CD14-positive monocyte (primary cell): Measurements from ENCODE around the gene ANO2. TPM values are rescaled to one million over a fixed set of nuclear protein-coding genes. Genes with fewer than 3 reads are reported as not detected.

Source experiments
- DNase-seq, 3 donors: peaks; one replicate each; pipeline ENCODE4 v3.0.0-alpha.2; 2011 to 2022
- H2AFZ ChIP-seq: 2 replicates; pipeline ENCODE4 v1.6.0; 2012; ENCODE audit warnings: mild to moderate bottlenecking, low read depth, low read length, inconsistent platforms; ENCODE audit not compliant: insufficient read depth, poor library complexity, severe bottlenecking
- H3K27ac ChIP-seq, 2 donors: 1 replicate in 1 of 2; 2 replicates in 1 of 2; pipeline ENCODE4 v1.5.1; 2012 to 2013; ENCODE audit warnings: low read length in 2 of 2, control low read depth in 1 of 2, inconsistent platforms in 1 of 2, low read depth in 1 of 2, mild to moderate bottlenecking in 1 of 2
- H3K27me3 ChIP-seq, 2 donors: one replicate each; pipeline versions ENCODE4 v1.6.0 to v1.6.1; 2011 to 2013; ENCODE audit warnings: low read length in 2 of 2; ENCODE audit not compliant: control insufficient read depth in 2 of 2, insufficient read depth in 2 of 2
- H3K36me3 ChIP-seq, 2 donors: replicated peaks in 1 of 2; 1 replicate in 1 of 2; 2 replicates in 1 of 2; pipeline versions ENCODE4 v1.5.1 to v1.6.1; 2012 to 2013; ENCODE audit warnings: low read length in 2 of 2, control low read depth in 1 of 2, inconsistent platforms in 1 of 2, mild to moderate bottlenecking in 1 of 2; ENCODE audit not compliant: insufficient read depth in 2 of 2, control insufficient read depth in 1 of 2
- H3K4me1 ChIP-seq, 2 donors: 1 replicate in 1 of 2; 2 replicates in 1 of 2; pipeline versions ENCODE4 v1.5.1 to v1.6.1; 2012 to 2013; ENCODE audit warnings: low read length in 2 of 2, control low read depth in 1 of 2, inconsistent platforms in 1 of 2, mild to moderate bottlenecking in 1 of 2, moderate library complexity in 1 of 2; ENCODE audit not compliant: insufficient read depth in 2 of 2, control insufficient read depth in 1 of 2
- H3K4me2 ChIP-seq: replicated peaks from 2 replicates; pipeline ENCODE3; 2012; ENCODE audit warnings: low read length, moderate library complexity, mild to moderate bottlenecking; ENCODE audit not compliant: poor library complexity, severe bottlenecking; ENCODE audit errors: extremely low read depth
- H3K4me3 ChIP-seq, 3 experiments: fragments of 200-600 bp in 1 of 3; sonication (generic) in 1 of 3; replicated peaks in 1 of 3; 1 replicate in 2 of 3; 2 replicates in 1 of 3; pipeline ENCODE4 v1.5.1; 2011 to 2013; ENCODE audit warnings: low read length in 3 of 3, mild to moderate bottlenecking in 3 of 3, control low read depth in 2 of 3, low read depth in 2 of 3, inconsistent platforms in 1 of 3, moderate library complexity in 1 of 3
- H3K79me2 ChIP-seq: 2 replicates; pipeline ENCODE4 v1.6.0; 2012; ENCODE audit warnings: mild to moderate bottlenecking, control low read depth, inconsistent platforms, low read length, moderate library complexity; ENCODE audit not compliant: insufficient read depth
- H3K9ac ChIP-seq: 2 replicates; pipeline ENCODE4 v1.6.0; 2017; ENCODE audit warnings: low read length, mild to moderate bottlenecking; ENCODE audit not compliant: insufficient read depth, poor library complexity, severe bottlenecking
- H3K9me3 ChIP-seq, 2 donors: replicated peaks in 1 of 2; 1 replicate in 1 of 2; 2 replicates in 1 of 2; pipeline versions ENCODE4 v1.5.1 to v1.6.1; 2012 to 2013; ENCODE audit warnings: low read length in 2 of 2, control low read depth in 1 of 2; ENCODE audit not compliant: control insufficient read depth in 1 of 2, insufficient read depth in 1 of 2
- H4K20me1 ChIP-seq: 2 replicates; pipeline ENCODE4 v1.6.0; 2012; ENCODE audit warnings: mild to moderate bottlenecking, low read length, control low read depth, moderate library complexity; ENCODE audit not compliant: insufficient read depth
- H3K27ac Mint-ChIP-seq, 7 donors: one replicate each; pipeline ENCODE4 v1.8.0; 2020; ENCODE audit warnings: mild to moderate bottlenecking in 7 of 7, mixed read lengths in 7 of 7, moderate library complexity in 6 of 7, inconsistent platforms in 2 of 7
- H3K27me3 Mint-ChIP-seq, 3 donors: one replicate each; pipeline ENCODE4 v1.8.0; 2021 to 2022; ENCODE audit warnings: low read depth in 3 of 3, mild to moderate bottlenecking in 3 of 3, mixed read lengths in 3 of 3, moderate library complexity in 3 of 3, inconsistent platforms in 1 of 3
- H3K36me3 Mint-ChIP-seq, 2 donors: one replicate each; pipeline ENCODE4 v1.8.0; 2020; ENCODE audit warnings: mixed read lengths in 2 of 2, inconsistent platforms in 1 of 2, mild to moderate bottlenecking in 1 of 2
- H3K4me1 Mint-ChIP-seq: one replicate; pipeline ENCODE4 v1.8.0; 2020; ENCODE audit warnings: mild to moderate bottlenecking, mixed read lengths
- H3K4me3 Mint-ChIP-seq, 2 donors: one replicate each; pipeline ENCODE4 v1.8.0; 2020; ENCODE audit warnings: mild to moderate bottlenecking in 2 of 2, mixed read lengths in 2 of 2, moderate library complexity in 1 of 2
- H3K9me3 Mint-ChIP-seq, 7 donors: one replicate each; pipeline ENCODE4 v1.8.0; 2020 to 2022; ENCODE audit warnings: mixed read lengths in 7 of 7, mild to moderate bottlenecking in 6 of 7, moderate library complexity in 6 of 7, inconsistent platforms in 2 of 7
- WGBS: methylation state at CpG from one replicate; pipeline ENCODE4 v1.1.5; 2013; ENCODE audit warnings: missing lambda C conversion rate; ENCODE audit not compliant: insufficient coverage; 5-methylcytosine and 5-hydroxymethylcytosine counted together
- intact Hi-C, 2 donors: fragments of 100-400 bp; cut with micrococcal nuclease; formaldehyde crosslinking; loops; one replicate each; pipeline versions ENCODE4 v1.15.0 to v1.15.1; 2023
- polyA plus RNA-seq, 3 donors: library from polyadenylated mRNA; depleted of rRNA in 1 of 3; unstranded in 2 of 3; stranded (reverse) in 1 of 3; fragments of 300-500 nt in 2 of 3; fragments of >200 nt in 1 of 3; fragmentation: Illumina TruSeq in 2 of 3; gene quantifications; 1 replicate in 2 of 3; 2 replicates in 1 of 3; pipeline ENCODE4 v1.2.3, GENCODE V29; 2012 to 2021
- TF ChIP-seq, protein P1 (sequence below): fragments of 200-600 bp; IDR thresholded peaks from one replicate; pipeline ENCODE4 v1.8.0; 2022; ENCODE audit warnings: antibody characterized with exemption, mild to moderate bottlenecking

The ANO2 gene
- polyA plus RNA-seq, 3 donors, result not detected

DNA sequence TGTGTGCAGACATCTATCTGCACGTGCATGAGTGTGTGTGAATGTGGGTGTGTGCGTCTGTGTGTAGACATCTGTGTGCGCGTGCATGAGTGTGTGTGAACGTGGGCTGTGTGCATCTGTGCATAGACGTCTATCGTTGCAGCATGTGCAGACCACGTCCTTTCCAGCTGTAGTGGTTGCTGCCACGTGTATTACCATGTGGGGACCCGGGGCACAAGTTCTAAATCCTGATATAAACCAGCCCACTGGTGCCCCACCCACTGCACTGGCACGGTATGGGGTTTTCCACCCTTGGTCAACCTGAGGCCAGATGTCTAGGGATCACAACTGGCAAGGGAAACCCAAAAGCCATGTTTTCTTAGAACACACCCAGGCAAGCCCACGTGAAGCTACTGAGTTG lies 197.0 kb downstream of the ANO2 start:
- TF ChIP-seq, protein P1, sequence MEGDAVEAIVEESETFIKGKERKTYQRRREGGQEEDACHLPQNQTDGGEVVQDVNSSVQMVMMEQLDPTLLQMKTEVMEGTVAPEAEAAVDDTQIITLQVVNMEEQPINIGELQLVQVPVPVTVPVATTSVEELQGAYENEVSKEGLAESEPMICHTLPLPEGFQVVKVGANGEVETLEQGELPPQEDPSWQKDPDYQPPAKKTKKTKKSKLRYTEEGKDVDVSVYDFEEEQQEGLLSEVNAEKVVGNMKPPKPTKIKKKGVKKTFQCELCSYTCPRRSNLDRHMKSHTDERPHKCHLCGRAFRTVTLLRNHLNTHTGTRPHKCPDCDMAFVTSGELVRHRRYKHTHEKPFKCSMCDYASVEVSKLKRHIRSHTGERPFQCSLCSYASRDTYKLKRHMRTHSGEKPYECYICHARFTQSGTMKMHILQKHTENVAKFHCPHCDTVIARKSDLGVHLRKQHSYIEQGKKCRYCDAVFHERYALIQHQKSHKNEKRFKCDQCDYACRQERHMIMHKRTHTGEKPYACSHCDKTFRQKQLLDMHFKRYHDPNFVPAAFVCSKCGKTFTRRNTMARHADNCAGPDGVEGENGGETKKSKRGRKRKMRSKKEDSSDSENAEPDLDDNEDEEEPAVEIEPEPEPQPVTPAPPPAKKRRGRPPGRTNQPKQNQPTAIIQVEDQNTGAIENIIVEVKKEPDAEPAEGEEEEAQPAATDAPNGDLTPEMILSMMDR, result no peak
- Histone ChIP-seq H4K20me1 (no peaks in the 10 kb centered on the region), H3K27ac (no peak overlapping the region), H3K4me1 (no peaks in the 10 kb centered on the region), H3K4me3 (no peak overlapping the region), H3K4me2 (no peak overlapping the region), H2AFZ (no peak overlapping the region), H3K9me3 (no peaks in the 10 kb centered on the region), H3K9ac (no peak overlapping the region), H3K27me3 (no peaks in the 10 kb centered on the region), H3K79me2 (no peaks in the 10 kb centered on the region), H3K36me3 (no peaks in the 10 kb centered on the region)
- H3K4me1 Mint-ChIP-seq, result no peaks in the 10 kb centered on the region
- H3K27ac Mint-ChIP-seq, result no peak overlapping the region
- no peaks in the 10 kb centered on the region for H3K36me3 Mint-ChIP-seq
- 85% methylated on average over 8 of the region's 12 CpGs for WGBS
- intact Hi-C loops, result no loop called here
- no peak overlapping the region for H3K4me3 Mint-ChIP-seq
- peaks cover 3 to 7% (median 4%) of the 10 kb centered on the region in 3 donors for H3K27me3 Mint-ChIP-seq
- no peak for DNase-seq
- H3K9me3 Mint-ChIP-seq, result peaks cover 0 to 6% (median 0%) of the 10 kb centered on the region in 7 donors

DNA sequence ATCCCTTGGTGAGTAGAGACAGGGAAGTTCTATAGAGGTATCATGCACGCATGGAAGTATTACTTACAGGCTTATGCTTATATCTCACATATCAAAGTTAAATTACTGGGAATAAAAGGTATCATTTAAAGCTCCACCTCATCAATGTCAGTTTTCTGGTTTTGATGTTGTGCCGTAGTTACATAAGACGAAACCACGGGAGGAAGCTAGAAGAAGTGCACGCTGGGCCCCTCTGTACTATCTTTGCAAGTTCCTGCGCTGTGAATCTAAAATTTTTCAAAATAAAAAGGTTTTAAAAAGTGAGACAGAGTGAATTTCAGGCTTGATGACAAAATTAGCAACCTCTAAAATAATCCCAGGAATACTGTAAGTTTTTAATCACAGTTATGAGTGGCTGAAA lies 198.1 kb downstream of the ANO2 start:
- Histone ChIP-seq H3K4me3 (no peak overlapping the region), H3K27ac (no peak overlapping the region), H4K20me1 (no peaks in the 10 kb centered on the region), H3K79me2 (no peaks in the 10 kb centered on the region), H3K9ac (no peak overlapping the region), H3K27me3 (no peaks in the 10 kb centered on the region), H3K4me1 (no peaks in the 10 kb centered on the region), H3K36me3 (no peaks in the 10 kb centered on the region), H3K4me2 (no peak overlapping the region), H2AFZ (no peak overlapping the region), H3K9me3 (no peaks in the 10 kb centered on the region)
- DNase-seq, result no peak
- intact Hi-C loops, result no loop called here
- Mint-ChIP-seq H3K4me3 (no peak overlapping the region), H3K36me3 (no peaks in the 10 kb centered on the region), H3K4me1 (peaks cover 5% of the 10 kb centered on the region), H3K9me3 (peaks cover 0 to 3% (median 0%) of the 10 kb centered on the region in 7 donors), H3K27ac (no peak overlapping the region), H3K27me3 (peaks cover 2 to 7% (median 4%) of the 10 kb centered on the region in 3 donors)
- no CpG with 5 or more reads among the region's 6 CpGs for WGBS
- TF ChIP-seq, protein P1, result no peak
